ENCODE results near the gene KCNJ18.
"Not testable (repeated sequence)": the region's sequence is repeated elsewhere in the genome, so short reads cannot be mapped to it uniquely, and the experiment has no call there.

Gene KCNJ18

DNA sequence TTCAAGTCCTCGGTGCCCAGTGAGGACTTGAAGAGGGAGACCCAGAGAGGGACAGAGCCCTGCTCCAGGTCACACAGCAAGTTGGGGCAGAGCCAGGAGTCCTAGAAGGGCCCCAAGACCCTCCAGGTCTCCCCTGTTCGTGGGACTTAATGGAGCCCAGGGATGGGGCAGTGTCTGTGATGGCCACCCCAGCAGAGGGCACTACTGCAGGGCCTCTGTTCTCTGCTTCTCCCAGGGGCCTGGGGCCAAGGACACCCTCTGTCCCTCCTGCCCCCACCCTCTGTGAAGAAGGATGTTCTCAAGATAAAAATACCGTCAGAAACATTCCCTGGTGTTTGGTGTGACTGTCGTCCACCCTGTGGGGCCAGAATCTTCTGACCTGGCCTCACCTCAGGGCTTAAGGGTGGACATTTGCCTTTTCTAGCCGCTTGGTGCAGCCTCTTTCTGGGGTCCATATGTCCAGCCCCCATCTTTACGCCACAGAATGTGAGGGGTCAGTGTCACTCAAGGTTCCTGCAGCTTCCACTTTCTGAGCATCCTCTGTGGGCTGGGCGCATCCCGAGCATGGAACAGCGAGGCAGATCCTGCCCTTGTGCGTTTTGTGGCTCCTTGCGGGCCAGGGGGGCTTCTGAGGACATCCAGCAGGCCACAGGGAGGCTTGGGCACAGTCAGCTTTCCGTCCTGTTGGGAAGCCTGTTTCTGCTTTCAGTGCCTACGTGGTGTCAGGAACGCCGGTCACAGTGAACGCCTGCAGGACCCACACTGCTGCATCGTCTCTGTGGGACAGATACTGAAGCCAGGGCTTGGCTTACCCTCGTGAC is at the start of gene KCNJ18:
Gene KCNJ18, plus strand, starts transcription at position 641 of the 821 bp plus-strand sequence. CDS start 10,264 bp downstream, outside the sequence.
- DNase-seq (ENCODE audit: low read depth) = not testable (repeated sequence)

DNA sequence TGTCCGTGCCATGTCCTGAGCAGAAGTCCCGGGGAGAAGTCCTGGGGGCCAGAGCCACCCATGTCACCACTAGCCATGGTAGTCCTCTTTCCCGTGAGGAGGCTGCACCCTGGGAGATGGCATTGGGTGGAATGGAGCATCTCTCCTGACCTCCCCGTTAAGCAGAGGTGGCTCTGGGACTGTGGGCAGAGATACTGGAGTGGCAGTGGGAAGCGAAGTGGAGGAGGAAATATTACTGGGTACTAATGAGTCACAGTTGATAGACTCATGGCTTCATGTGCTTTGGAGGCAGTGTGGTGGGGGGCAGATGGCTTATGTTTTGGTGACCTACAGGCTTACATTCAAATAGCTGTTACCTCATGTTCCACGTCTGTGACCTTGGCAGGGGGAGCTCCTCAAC is 44.2 kb upstream of the KCNJ18 start:
- not testable (repeated sequence) for DNase-seq (ENCODE audit: low read depth)

DNA sequence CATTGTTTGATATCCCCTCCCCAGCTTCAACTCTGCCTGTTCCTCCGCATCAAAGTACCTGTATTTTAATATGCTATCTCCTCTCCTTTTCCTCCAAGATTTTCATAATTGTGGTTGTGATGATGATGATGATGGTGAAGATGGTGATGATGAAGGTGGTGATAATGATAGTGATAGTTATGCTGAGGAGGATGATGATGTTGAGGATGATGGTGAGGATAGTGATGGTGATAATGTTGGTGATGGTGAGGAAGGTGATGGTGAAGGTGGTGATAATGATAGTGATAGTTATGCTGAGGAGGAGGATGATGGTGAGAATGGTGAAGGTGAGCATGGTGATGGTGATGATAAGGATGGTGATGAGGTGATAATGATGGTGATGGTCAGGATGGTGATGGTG is 42.3 kb upstream of the KCNJ18 start:
- not testable (repeated sequence) for DNase-seq (ENCODE audit: low read depth)

DNA sequence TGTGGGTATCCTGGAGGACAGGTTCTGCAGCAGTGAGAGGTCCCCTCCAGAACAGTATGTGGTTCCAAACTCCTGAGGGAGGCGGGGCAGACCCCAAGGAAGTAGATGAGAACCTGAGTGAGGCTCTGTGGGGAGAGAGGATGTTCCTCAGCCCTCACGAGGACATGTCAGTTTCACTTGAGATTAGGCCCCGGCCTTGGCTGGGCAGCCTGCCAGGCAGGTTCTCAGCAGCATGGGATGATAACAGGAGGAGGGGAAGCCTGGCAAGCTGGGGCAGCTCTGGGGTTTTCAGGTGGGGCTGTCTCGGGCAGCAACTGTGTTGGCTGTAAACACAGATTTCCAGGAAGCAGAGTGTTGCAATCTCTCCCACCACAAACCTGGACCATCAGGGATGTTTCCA is 40.3 kb upstream of the KCNJ18 start:
- not testable (repeated sequence) for DNase-seq (ENCODE audit: low read depth)

DNA sequence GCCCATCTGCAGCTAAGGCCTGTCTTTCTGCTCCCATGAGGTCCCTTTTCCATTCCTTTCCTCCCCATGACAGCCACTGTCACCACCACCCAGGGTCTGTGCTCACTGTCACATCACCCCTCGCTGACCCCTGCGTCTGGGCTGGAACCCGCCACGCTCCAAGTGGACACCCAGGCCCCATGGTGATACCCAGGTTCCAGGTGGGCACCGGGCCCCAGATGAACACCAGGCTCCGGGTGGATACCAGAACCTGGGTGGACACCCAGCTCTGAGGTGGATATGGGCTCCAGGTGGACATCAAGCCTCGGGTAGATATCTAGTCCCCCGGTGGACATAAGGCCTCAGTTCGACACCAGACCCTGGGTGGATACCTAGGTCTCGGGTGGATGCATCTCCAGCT is 39.1 kb upstream of the KCNJ18 start:
- DNase-seq (ENCODE audit: low read depth) = not testable (repeated sequence)

DNA sequence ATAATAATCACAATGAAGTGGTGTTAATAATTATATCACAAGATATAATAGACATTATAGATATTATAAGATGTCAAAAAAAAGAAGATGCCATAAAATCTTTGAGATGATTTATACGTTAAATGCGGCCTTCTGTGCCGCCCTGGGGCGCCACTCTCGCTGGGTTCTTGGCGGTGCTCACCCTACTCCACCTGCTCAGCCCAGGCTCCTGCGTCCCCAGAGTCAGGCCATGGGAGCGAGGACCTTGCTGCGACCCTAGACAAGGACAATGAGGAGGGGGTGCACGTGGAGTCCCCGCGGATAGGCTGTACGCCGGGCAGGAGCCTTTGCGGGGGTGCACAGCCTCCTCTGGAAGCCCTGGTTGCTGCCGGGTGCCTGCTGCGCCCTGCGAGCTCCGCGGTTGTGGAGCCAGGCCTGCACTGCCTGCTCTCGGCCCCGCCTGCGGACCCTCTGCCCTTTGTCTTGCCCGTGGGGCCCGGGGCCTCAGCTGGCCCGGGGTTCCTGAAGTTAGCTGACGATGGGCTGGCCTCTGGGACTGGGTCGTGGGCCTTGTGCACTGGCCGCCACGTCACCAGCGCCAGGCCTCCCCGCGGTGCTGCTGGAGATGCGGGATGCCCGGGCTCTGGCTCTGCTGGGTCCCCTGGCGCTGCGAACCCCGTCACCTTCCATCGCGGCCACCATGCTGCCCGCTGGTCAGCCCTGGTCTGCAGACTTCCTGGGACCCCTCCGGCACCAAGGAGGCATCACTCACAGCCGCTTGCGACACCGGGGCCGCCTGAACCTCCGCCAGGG is 35.6 kb upstream of the KCNJ18 start:
- DNase-seq (ENCODE audit: low read depth) = not testable (repeated sequence)

DNA sequence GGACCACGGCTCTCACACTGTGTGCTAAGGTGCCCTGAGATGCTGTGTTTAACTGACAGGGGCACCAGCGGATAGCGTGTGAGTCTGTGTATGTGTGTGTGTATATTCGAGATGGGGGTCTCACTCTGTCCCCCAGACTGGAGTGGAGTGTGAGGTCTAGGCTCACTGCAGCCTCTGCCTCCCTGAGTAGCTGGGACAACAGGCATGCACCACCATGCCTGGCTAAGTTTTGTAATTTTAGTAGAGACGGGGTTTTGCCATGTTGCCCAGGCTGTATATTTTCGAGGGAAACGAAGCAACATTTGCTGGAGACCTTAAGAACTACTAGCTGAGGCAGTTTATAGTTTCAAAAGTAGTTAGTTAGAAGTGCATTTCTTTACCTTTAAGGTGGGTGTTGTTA is 32.7 kb upstream of the KCNJ18 start:
- not testable (repeated sequence) for DNase-seq (ENCODE audit: low read depth)

DNA sequence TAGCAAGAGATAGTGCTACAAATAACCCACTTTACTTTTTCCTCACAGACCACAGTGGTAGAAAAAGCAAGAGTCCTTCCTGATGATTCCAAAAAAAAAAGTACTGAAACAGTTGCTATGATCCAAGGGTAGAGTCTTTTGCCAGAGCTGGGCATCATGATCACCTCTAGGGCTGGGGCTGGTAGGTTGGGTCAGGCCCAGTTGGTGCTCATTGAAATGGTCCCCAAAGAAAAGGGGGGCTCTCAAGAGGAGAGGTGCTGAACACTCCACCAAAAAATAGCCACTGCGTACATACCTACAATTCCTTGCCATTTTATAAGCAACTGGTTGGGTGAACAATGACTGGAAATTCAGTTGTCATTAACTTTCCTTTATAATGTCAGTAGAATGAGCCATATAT is 30.9 kb upstream of the KCNJ18 start:
- not testable (repeated sequence) for DNase-seq (ENCODE audit: low read depth)

DNA sequence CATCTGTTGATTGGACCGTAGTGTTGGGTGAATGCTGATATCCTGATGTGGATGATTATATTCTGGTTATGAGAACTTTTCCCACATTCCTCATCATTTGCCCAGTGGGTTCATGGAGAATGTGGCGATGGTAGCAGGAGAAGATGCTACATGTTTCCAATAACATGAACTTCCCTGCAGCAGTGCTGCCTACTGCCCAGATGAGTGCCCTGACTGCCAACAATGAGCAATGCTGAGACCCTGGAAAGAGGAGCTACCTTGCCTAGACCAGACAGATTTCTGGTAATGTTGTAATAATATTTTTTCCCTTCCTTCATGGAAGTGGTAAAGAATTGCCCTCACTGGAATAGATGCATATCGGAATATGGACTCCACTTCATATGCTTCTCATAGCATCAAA is 29.2 kb upstream of the KCNJ18 start:
- not testable (repeated sequence) for DNase-seq (ENCODE audit: low read depth)

DNA sequence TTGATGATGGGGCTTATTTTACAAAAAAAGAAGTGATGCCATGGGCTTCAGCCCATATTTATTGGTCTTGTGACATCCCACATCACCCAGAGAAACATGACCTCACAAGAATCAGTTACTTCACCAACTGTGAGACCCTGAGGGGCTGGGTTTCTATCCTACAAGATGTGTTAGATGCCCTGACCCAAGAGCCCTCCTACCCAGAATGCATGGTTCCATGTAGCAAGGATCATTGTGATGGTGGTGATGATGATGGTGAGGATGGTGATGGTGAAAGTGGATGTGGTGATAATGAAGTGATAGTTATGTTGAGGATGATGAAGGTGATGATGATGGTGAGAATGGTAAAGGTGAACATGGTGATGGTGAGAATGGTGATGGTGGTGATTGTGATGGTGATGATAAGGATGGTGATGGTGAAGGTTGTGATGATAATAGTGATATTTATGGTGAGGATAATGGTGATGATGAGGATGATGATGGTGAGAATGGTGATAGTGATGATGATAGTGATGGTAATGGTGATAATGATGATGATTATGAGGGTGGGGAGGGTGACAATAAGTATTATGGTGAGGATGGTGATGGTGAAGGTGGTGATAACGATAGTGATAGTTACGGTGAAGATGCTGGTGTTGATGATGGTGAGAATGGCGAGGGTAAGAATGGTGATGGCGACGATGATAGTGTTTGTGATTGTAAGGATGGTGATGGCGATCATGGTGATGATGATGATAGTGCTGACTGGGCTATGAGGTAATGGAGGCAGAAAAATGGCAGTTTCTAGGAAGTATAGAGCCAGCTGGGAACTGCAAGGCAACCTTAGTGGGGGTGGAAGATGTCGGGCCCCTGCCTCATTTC is 28.5 kb upstream of the KCNJ18 start:
- not testable (repeated sequence) for DNase-seq (ENCODE audit: low read depth)

DNA sequence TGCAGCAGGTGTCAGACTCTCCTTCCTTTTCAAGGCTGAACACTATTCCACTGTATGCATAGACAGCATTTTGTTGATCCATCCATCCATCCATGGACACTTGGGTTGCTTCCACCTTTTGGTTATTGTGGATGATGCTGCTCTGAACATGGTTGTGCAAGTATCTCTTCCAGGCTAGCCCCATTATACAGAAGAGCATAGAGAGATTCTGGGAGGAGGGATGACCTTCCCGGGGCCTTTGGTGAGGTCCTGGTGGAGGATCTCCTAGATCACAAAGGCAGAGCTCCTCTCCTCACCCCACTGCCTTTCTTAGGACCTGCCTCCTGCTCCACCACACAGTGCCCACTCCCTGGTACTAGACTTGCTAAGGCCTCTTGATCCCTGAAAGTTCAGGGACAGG is 27.2 kb upstream of the KCNJ18 start:
- DNase-seq (ENCODE audit: low read depth) = not testable (repeated sequence)

DNA sequence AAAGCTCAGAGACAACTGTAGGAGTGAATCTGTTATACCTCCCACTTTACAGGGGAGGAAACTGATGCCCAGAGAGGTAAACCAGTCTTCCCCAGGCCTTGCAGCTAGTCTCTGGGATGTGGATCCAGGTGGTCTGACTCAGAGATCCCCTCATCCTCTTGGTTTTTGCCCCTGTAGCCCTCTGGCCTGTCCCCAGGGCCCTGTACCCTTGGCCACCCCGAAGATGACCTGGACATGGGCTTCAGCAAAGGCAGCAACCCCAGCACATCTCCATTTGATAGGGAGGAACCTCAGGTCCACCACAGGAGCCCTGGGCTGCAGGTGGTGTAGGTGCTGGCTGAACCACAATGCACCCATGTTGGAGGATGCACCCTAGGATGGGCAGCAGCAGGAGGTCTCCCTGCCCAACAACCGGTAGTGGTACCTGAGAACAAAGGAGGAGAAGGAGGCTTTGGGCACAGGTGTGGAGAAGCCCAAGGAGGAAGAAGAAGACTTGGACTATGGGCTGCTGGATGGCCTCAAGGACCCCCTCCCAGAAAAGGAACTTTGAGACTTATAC is 26.3 kb upstream of the KCNJ18 start:
- DNase-seq (ENCODE audit: low read depth) = not testable (repeated sequence)

DNA sequence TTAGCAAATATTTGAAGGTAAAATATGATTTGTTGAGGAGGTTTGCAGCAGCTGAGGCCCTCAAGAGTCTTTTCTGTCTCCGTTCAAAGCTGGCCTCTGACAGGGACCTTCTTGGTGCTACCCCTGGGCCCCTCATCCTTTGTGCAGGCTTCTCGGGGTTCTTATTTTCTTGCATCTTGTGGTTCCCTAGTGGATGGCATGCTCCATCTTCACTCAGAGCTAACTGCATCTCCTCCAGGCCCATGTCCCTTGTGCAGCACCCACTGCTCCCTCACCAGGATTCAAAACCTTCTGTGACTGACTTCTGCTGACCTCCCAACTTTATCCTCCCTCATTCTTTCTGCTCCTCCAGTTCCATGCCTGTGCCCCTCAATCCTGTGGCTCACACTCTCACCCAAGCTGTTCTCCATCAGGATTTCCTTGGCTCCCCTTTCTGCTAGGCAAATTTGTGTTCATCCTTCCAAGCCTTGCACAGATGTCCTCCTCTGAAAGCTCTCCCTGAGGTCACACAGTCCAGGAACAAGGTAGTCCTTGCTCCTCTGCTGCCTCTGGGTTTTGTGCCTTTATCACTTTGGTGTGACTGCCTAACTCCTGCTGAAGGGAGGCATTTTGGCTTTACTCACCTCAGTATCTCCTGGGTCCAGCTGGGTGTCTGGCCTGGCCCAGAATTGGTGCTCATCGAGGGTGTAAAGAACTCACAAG is 25.5 kb upstream of the KCNJ18 start:
- DNase-seq (ENCODE audit: low read depth) = not testable (repeated sequence)

DNA sequence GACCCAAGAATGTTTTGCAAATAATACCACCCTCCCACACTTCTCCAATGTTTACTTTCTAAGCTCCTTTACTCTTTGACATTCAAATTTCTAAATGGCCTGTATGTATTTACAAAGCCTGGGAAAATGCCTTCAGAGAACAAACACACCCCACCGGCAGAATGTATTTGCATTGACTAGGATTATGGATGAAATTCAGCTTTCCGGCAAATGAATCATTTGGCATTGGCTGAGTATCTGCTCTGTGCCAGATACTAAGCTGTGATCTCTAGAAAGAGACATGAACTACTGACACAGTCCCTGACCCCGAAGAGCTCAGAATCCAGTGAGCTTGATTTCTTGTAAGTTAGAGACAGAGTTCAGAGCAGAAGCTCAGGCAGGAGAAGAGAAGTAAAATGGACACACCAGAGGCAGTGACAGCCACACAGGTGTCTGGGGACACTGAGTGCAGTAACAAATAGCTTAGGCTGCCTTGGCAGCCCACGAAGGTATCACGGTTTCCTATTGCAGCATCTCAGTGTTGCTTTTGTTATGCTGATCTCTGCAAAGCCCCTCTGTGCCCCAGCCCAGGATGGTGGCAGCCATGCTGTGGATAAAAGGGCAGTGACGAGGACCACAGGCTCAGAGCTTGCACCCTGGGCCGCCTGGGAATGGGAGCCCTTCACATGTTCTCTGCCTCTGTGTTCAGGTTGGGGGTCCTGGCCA is 24.8 kb upstream of the KCNJ18 start:
- DNase-seq (ENCODE audit: low read depth) = not testable (repeated sequence)

DNA sequence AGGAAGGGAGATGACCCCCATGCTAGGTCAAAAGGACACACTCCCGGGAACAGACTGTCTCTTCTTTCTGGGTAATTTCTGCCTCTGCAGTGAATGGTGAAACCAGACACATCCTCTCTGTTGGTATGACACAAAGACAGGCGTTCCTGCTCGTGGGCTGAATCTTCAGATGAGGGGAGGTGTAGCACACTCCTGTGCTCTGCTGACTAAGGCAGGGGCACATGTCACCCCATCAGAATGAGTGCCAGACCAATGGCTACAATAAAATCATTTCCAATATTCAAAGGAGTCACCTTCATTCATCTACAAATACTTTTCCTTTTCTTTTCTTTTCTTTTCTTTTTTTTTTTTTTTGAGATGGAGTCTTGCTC is 24.2 kb upstream of the KCNJ18 start:
- DNase-seq (ENCODE audit: low read depth) = not testable (repeated sequence)

DNA sequence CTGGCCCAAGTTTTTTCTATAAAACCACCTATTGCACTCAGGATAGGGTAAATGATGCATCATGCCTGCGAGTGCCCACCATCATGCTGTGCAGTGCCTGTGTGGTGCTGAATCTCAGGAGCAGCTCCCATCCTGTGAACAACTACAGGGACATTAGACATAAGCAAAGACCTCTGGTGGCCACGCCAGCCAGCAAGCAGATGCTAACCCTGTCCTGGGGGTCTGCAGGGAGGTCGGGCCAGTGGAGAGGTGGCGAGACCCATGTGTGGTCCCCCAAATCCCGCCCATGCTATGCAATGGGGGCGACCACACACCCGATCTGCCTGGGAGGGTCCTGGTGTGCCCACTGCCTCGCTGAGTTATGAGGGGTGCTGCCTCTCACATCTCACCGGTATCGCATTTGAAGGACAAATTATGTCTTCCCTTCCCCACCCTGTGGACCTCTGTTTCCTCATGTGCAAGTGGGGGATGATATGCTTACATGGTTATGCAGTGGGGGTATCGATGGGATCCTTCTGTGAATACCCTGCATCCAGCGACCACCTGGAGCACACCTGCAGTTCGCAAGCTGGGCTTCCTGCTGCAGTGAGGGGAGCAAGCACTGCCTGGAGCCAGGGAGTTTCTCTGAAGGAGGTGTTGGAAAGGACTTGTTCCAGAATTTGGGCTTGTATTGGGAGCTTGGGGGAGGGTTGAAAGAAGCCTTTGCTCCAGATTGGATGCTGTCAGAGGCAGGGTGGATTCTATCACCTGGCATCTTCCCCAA is 23.4 kb upstream of the KCNJ18 start:
- not testable (repeated sequence) for DNase-seq (ENCODE audit: low read depth)

DNA sequence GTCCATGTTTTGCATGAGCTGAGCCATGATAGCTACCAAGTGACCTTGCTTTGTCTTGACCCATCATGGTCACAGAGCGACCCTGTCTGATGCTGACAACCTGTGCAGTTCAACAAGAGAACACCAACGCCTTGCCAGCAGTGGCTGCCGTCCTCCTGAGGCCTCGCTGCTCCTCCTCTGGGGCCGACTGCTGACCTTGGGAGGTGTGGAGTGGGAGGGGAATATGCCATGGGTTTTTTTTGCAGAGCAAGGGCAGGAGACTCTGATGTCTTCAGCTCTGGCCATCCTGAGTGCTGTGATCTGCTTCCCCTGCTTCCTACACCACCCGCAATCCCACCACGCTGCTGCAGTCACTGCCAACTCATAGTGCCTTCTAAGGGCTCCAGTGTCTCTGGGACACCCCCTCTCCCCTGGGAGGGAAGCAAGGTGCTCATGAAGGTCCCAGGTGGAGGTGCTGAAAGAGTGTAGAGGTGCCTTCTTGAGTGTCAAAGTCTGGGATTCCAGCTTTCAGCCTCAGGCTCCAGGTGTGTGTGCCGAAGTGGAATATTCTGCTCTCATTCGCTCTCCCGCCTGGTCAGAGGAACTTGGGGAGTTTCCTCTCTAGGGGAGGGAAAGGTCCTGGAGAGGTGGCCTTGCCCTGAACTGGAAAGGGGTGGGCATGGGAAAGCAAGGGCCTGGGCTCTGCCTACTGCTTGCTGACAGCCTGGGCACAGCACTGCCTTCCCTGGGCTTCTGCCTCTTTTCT is 22.5 kb upstream of the KCNJ18 start:
- DNase-seq (ENCODE audit: low read depth) = not testable (repeated sequence)

DNA sequence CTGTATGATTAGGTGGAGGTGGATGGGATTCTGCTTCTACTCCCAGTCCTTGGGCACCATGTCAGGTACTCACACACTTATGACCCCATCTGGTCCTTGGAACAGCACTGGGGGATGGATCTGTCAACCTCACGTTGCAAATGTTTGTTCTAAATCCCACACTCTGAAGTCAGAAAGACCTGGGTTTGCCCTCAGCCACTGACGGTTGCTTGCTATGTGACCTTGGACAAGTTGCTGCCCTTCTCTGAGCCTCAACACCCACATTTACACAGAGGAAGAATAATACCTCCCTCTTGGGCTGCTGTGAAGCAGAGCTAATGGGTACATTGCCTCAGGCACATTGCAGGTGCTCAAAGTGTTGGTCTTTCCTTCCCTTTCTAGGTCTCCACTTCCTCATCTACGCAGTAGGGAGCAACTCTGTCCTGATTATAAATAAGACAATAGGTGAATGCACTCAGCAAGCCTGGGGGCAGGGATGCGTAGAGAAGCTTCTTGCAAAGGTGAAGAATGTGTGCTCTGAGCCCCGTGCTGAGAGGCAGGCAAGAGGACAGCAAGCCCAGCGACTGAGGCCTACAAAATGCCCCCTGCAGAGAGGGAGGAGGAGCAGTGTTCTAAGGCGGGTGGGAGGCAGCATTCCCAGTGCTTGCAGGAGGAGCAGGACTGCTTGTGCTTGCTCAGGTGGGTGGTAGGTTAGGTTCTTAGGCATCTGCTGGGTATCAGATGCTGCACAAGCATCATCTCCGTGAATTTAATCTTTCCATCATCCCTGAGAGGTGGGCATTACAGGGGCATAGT is 21.8 kb upstream of the KCNJ18 start:
- not testable (repeated sequence) for DNase-seq (ENCODE audit: low read depth)
